ENCODE measurements around the gene KLHL36. TPM values are rescaled to one million over a fixed set of nuclear protein-coding genes. Genes with fewer than 3 reads are reported as not detected.
A peak's percentile ranks its signal among the peaks of the same experiment; 100 is the strongest.

Gene KLHL36
- total and polyA plus RNA-seq, 9 of the 15 experiments (the other 6 are each of a cell fraction or from before 2014, with no cell fraction given), result 2.1 to 51.2 (median 18.5) TPM

DNA sequence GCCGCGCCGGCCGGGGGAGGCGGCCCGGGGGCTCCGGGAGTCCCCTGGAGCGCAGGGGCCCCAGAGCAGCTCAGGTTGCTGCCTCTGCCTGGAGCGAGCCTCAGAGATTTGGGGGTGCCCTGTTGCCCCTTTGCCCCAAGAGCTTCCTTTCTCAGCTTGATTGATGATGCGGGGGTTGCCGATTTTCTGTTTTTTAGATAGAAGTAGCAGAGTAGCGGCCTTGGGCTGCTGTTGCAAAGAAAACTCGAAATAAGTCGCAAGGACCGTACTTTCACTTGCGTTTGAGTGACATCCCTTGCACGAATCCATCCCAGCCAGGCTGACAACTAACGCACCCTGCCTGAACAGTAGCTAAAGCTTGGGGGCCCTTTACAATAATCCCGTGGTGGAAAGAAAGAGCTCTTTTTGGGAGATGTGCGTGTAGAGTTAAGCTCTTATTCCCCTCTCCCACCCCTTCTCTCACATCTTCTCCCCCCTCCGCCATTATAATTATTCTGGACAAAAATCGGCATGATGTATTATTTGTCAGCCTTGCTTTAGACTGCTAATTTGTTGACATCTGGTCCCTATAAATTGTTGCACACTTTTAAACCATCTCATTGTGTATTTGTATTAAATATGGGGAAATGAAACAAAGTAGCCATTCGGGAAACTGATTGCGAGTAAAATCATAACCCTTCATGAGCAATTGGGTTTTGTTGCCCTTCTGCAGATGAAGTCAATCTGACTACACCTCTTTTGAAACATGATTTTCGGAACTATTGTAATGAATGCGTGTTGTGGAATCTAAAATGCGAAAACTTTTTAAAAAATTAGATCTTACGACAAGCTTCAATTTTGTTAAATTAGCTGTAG lies 52.4 kb downstream of the KLHL36 start (continued):
- TF ChIP-seq ELF4 (CRISPR knock-in tag; IDR thresholded peaks at IDR 0.05) (no peak), PHF20 (IDR thresholded peaks at IDR 0.05; ENCODE audit: partially characterized antibody) (no peak), TBP (optimal IDR thresholded peaks at IDR 0.05; ENCODE audit: low read depth, low read length) (no peak), ILK (tag; IDR thresholded peaks at IDR 0.05; ENCODE audit: borderline replicate concordance, low read depth) (no peak), CREM (IDR thresholded peaks at IDR 0.05; ENCODE audit: low read depth) (no peak), SNRNP70 (optimal IDR thresholded peaks at IDR 0.05; ENCODE audit: low read depth, low read length) (no peak), FOXJ2 (tag; IDR thresholded peaks at IDR 0.05) (no peak), ZNF696 (CRISPR knock-in tag; conservative IDR thresholded peaks at IDR 0.05) (no peak), SMC3 (conservative IDR thresholded peaks at IDR 0.05; ENCODE audit: insufficient read depth, low read depth, low read length) (no peak), SAP30 (IDR thresholded peaks at IDR 0.05; ENCODE audit: borderline replicate concordance, insufficient read depth, low read depth, low read length, poor library complexity, severe bottlenecking) (no peak), FOSL1 (tag; conservative IDR thresholded peaks at IDR 0.05) (no peak), SMARCA4 (IDR thresholded peaks at IDR 0.05) (peak; percentile 35; the same call in 1 of the 2 replicates), ZNF76 (CRISPR knock-in tag; IDR thresholded peaks at IDR 0.05; ENCODE audit: borderline replicate concordance) (no peak), GABPA (tag; conservative IDR thresholded peaks at IDR 0.05; ENCODE audit: low read depth) (no peak), RFX5 (IDR thresholded peaks at IDR 0.05; ENCODE audit: low read depth, low read length) (no peak)
- TF ChIP-seq, protein P1, sequence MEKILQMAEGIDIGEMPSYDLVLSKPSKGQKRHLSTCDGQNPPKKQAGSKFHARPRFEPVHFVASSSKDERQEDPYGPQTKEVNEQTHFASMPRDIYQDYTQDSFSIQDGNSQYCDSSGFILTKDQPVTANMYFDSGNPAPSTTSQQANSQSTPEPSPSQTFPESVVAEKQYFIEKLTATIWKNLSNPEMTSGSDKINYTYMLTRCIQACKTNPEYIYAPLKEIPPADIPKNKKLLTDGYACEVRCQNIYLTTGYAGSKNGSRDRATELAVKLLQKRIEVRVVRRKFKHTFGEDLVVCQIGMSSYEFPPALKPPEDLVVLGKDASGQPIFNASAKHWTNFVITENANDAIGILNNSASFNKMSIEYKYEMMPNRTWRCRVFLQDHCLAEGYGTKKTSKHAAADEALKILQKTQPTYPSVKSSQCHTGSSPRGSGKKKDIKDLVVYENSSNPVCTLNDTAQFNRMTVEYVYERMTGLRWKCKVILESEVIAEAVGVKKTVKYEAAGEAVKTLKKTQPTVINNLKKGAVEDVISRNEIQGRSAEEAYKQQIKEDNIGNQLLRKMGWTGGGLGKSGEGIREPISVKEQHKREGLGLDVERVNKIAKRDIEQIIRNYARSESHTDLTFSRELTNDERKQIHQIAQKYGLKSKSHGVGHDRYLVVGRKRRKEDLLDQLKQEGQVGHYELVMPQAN (IDR thresholded peaks at IDR 0.05; ENCODE audit: borderline replicate concordance), result peak; percentile 49; the same call in 1 of the 2 replicates
- TF ChIP-seq, protein P2, sequence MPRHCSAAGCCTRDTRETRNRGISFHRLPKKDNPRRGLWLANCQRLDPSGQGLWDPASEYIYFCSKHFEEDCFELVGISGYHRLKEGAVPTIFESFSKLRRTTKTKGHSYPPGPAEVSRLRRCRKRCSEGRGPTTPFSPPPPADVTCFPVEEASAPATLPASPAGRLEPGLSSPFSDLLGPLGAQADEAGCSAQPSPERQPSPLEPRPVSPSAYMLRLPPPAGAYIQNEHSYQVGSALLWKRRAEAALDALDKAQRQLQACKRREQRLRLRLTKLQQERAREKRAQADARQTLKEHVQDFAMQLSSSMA (CRISPR knock-in tag; IDR thresholded peaks at IDR 0.05), result no peak
- TF ChIP-seq, protein P3, sequence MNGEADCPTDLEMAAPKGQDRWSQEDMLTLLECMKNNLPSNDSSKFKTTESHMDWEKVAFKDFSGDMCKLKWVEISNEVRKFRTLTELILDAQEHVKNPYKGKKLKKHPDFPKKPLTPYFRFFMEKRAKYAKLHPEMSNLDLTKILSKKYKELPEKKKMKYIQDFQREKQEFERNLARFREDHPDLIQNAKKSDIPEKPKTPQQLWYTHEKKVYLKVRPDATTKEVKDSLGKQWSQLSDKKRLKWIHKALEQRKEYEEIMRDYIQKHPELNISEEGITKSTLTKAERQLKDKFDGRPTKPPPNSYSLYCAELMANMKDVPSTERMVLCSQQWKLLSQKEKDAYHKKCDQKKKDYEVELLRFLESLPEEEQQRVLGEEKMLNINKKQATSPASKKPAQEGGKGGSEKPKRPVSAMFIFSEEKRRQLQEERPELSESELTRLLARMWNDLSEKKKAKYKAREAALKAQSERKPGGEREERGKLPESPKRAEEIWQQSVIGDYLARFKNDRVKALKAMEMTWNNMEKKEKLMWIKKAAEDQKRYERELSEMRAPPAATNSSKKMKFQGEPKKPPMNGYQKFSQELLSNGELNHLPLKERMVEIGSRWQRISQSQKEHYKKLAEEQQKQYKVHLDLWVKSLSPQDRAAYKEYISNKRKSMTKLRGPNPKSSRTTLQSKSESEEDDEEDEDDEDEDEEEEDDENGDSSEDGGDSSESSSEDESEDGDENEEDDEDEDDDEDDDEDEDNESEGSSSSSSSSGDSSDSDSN (IDR thresholded peaks at IDR 0.05; ENCODE audit: borderline replicate concordance in 1 of 2, low read depth in 2 of 2, low read length in 2 of 2), result peak in 1 of 2 experiments; percentile 85; a peak in 3 of 4 replicates
- TF ChIP-seq, protein P4, sequence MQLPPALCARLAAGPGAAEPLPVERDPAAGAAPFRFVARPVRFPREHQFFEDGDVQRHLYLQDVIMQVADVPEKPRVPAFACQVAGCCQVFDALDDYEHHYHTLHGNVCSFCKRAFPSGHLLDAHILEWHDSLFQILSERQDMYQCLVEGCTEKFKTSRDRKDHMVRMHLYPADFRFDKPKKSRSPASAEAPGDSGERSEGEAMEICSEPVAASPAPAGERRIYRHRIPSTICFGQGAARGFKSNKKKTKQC (CRISPR knock-in tag; IDR thresholded peaks at IDR 0.05), result no peak
